Upper lobe of right lung (tissue), 1 donor: ENCODE measurements around the gene OBI1. TPM values are rescaled to one million over a fixed set of nuclear protein-coding genes. Genes with fewer than 3 reads are reported as not detected.

Experiments used
- ATAC-seq: fragments of 200-7000 bp; cut with Tn5 transposase; one replicate; pipeline ENCODE4 v1.9.1; 2020; ENCODE audit warnings: mild to moderate bottlenecking, moderate library complexity
- DNase-seq: peaks from one replicate; pipeline ENCODE4 v3.0.0-alpha.2; 2020
- H3K27ac ChIP-seq: fragments of 200-600 bp; one replicate; pipeline ENCODE4 v1.8.0; 2022
- H3K27me3 ChIP-seq: fragments of 200-600 bp; one replicate; pipeline ENCODE4 v1.8.0; 2022; ENCODE audit warnings: mild to moderate bottlenecking
- H3K36me3 ChIP-seq: fragments of 200-600 bp; one replicate; pipeline ENCODE4 v1.8.0; 2022
- H3K4me1 ChIP-seq: fragments of 200-600 bp; one replicate; pipeline ENCODE4 v1.8.0; 2022
- H3K4me3 ChIP-seq: fragments of 200-600 bp; one replicate; pipeline ENCODE4 v1.8.0; 2022; ENCODE audit warnings: mild to moderate bottlenecking
- H3K9me3 ChIP-seq: fragments of 200-600 bp; one replicate; pipeline ENCODE4 v1.8.0; 2022
- CTCF ChIP-seq: fragments of 200-600 bp; IDR thresholded peaks from one replicate; pipeline ENCODE4 v1.8.0; 2022; ENCODE audit warnings: antibody characterized with exemption
- intact Hi-C: fragments of 100-400 bp; cut with DNase I; formaldehyde crosslinking; loops from one replicate; pipeline ENCODE4 v1.11.0; 2022
- long read RNA-seq: library from polyadenylated mRNA; unstranded; transcript quantifications from one replicate; pipeline ENCODE4 v2.0.0, GENCODE V29; 2021
- total RNA-seq: library from RNA; stranded (reverse); fragmentation: NEBNext Ultra II Directional; extraction: Animal tissue kit (Norgen Biotek cat#: 25700); gene quantifications from one replicate; pipeline ENCODE4 v1.2.1, GENCODE V29; 2021
- donor health status: DM: no; HTN: yes; CAD: no; lungs with severe emphysema.

Gene OBI1
- 9.3 TPM for total RNA-seq
- long read RNA-seq, transcript RNF219-201 (6 exons, 3,529 nt): major isoform, 29 of 31 reads
- long read RNA-seq, partial matches to known transcripts: 1 of 31 reads
- long read RNA-seq, other reads (novel, unspliced or antisense): 1 of 31 reads

- ATAC-seq (peak; percentile 99), DNase-seq (peak; percentile 95)
- no peak for TF ChIP-seq CTCF
- intact Hi-C loops: no loop called here
- no peaks in the 10 kb centered on the region for H3K27me3 ChIP-seq
- H3K27ac ChIP-seq: peak within 1 kb of the TSS; percentile 70
- peak within 1 kb of the TSS; percentile 83 for H3K4me3 ChIP-seq
- H3K9me3 ChIP-seq: no peaks in the 10 kb centered on the region
- H3K36me3 ChIP-seq: no peaks in the 10 kb centered on the region
- H3K4me1 ChIP-seq: peaks cover 9% of the 10 kb centered on the region
Measured at GRCh38 chr13:78658630-78659449, at the start of gene OBI1. TSS of gene OBI1 (minus strand) at chr13:78659155. CDS start at chr13:78659120, 35 bp downstream.

DNA sequence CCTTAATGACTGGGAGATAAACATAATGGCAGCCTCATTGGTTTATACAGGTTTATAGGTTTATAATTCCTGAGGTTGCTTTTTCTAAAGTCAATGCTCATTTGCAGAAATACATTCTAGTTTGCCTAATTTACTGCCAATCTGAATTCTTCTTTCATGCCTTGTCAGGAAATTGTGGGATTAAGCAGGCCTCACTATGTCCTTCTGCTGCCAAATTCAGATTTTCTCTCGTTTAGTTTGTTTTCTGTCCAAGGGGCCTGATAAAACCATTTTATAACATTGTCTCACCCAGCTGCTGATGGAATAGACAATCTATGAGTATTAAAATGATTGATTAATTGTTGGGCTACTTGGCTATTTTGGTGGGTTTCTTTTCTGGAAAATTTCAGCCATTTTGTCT is 42.4 kb upstream of the OBI1 start:
- Histone ChIP-seq H3K27me3 (no peaks in the 10 kb centered on the region), H3K4me1 (no peaks in the 10 kb centered on the region), H3K9me3 (no peaks in the 10 kb centered on the region), H3K36me3 (no peaks in the 10 kb centered on the region), H3K27ac (no peak overlapping the region), H3K4me3 (no peak overlapping the region)
- ATAC-seq: no peak
- TF ChIP-seq CTCF: no peak
- DNase-seq: no peak
- intact Hi-C loops: no loop called here

DNA sequence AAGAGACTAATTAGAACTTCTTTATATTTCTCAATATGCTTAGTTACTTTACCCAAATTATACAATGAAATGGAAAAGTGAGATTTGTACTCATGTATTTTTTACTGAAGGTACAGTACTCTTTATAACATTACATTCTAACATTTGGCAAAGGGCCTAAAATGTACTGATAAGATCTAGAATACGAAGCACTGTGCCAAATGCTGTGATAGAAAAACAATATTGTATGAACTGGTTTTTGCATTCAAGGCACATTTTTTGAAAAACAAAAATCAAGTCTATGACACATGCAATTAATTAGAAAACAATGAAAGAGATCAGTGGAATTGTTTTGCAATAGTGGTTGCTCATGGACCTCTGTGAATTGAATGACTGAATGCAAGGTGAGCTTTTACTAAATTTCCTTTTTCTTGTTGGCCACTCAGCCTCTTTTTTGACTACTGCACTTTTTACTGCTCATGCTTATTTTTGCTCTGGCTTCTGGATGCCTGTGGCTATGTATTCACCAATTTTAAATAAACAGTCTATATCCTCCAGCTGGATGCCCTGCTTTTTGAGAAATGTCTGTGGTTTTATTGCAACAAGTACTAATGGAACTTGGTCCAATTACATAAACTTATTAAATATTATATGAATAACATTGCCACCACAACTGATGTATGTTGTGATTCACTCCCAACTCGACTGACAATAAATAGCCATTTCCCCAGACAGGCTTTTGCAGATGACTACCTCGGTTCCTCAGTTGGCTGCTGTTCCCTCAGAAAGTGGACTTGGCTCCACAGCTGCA is 41.4 kb upstream of the OBI1 start:
- no peak for DNase-seq
- TF ChIP-seq CTCF: no peak
- Histone ChIP-seq H3K4me3 (no peak overlapping the region), H3K27me3 (no peaks in the 10 kb centered on the region), H3K9me3 (no peaks in the 10 kb centered on the region), H3K4me1 (no peaks in the 10 kb centered on the region), H3K27ac (no peak overlapping the region), H3K36me3 (no peaks in the 10 kb centered on the region)
- no peak for ATAC-seq
- intact Hi-C loops: no loop called here

DNA sequence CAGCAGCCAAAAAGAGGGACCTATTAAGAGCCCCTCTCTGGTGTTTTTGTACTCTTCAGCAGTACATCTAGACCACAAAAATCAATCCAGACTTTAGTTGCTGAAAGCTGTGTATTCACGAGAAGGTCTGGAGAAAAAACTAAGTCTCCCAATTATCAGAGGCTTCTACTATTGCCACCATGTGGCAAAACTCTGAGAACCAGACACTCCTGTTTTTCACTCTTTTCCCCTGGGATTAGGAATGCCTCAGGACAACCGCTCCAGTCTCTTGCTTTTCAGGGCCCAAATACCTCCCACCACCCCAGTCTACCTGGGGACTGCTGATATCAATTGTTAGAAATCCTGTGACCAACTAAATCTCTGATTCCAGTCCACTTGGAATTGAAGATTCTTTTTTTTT is 30.1 kb upstream of the OBI1 start:
- Histone ChIP-seq H3K27me3 (peaks cover 5% of the 10 kb centered on the region), H3K27ac (no peak overlapping the region), H3K4me3 (no peak overlapping the region), H3K36me3 (no peaks in the 10 kb centered on the region), H3K4me1 (no peaks in the 10 kb centered on the region), H3K9me3 (no peaks in the 10 kb centered on the region)
- no peak for DNase-seq
- no peak for TF ChIP-seq CTCF
- no peak for ATAC-seq
- intact Hi-C loops: no loop called here

DNA sequence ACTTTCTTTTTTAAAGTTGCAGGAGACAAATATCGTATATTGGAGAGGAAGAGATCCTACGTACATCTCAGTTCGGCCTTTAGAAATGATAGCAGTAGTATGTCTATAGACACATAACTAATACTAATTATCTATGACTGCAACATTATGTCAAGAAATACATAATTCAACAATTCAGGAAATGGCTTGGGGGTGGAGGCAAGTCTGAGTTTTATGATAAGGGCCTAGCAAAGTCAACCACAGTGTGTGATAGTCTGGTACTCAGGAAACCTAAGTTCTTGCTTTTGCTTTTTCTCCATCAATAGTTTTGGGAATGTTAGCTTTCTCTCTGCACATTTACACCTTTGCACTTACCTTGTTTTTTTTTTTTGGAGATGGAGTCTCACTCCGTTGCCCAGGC is 27.5 kb upstream of the OBI1 start:
- H3K4me3 ChIP-seq: no peak overlapping the region
- intact Hi-C loops: no loop called here
- ATAC-seq (no peak), DNase-seq (no peak)
- H3K4me1 ChIP-seq: no peaks in the 10 kb centered on the region
- no peaks in the 10 kb centered on the region for H3K36me3 ChIP-seq
- no peak overlapping the region for H3K27ac ChIP-seq
- peaks cover 5% of the 10 kb centered on the region for H3K27me3 ChIP-seq
- no peaks in the 10 kb centered on the region for H3K9me3 ChIP-seq
- TF ChIP-seq CTCF: no peak
